Keratinocyte (primary cell): ENCODE data around the gene SERPINB12. TPM values are rescaled to one million over a fixed set of nuclear protein-coding genes. Genes with fewer than 3 reads are reported as not detected.

Experiments used
- DNase-seq: peaks from one replicate; pipeline ENCODE4 v3.0.0-alpha.2; 2011; ENCODE audit warnings: low read depth, missing footprints, low spot score
- FAIRE-seq: peaks from 2 replicates; lab custom pipeline; 2011; peaks lifted over from hg19 to GRCh38; lab: Jason Lieb, UNC
- H2AFZ ChIP-seq: 2 replicates; pipeline ENCODE4 v1.6.0; 2012; ENCODE audit warnings: low read length, control low read depth, inconsistent platforms; ENCODE audit not compliant: control insufficient read depth
- H3K27ac ChIP-seq: 2 replicates; pipeline ENCODE4 v1.5.1; 2011; ENCODE audit warnings: low read length; ENCODE audit not compliant: control insufficient read depth, insufficient read depth
- H3K27me3 ChIP-seq: 3 replicates; pipeline ENCODE4 v1.6.0; 2011; ENCODE audit warnings: low read length; ENCODE audit not compliant: control insufficient read depth, insufficient read depth; ENCODE audit errors: extremely low read depth
- H3K36me3 ChIP-seq, 2 experiments: 2 replicates in 1 of 2; 3 replicates in 1 of 2; pipeline ENCODE4 v1.5.1; 2011; ENCODE audit warnings: low read length in 2 of 2, mild to moderate bottlenecking in 1 of 2; ENCODE audit not compliant: control insufficient read depth in 2 of 2, insufficient read depth in 2 of 2; ENCODE audit errors: extremely low read depth in 1 of 2
- H3K4me1 ChIP-seq: 3 replicates; pipeline ENCODE4 v1.5.1; 2011; ENCODE audit warnings: low read length; ENCODE audit not compliant: control insufficient read depth, insufficient read depth; ENCODE audit errors: extremely low read depth
- H3K4me2 ChIP-seq: 3 replicates; pipeline ENCODE4 v1.6.0; 2011; ENCODE audit warnings: low read depth, low read length; ENCODE audit not compliant: control insufficient read depth, insufficient read depth; ENCODE audit errors: extremely low read depth
- H3K4me3 ChIP-seq, 3 experiments: fragments of 200-600 bp in 1 of 3; sonication (generic) in 1 of 3; 2 replicates in 2 of 3; 3 replicates in 1 of 3; pipeline ENCODE4 v1.5.1; 2011 to 2016; ENCODE audit warnings: low read length in 3 of 3, mild to moderate bottlenecking in 3 of 3, control low read depth in 2 of 3, inconsistent platforms in 1 of 3, low read depth in 1 of 3, mixed read lengths in 1 of 3, mixed run types in 1 of 3, moderate library complexity in 1 of 3; ENCODE audit not compliant: control insufficient read depth in 2 of 3, insufficient read depth in 2 of 3; ENCODE audit errors: extremely low read depth in 1 of 3
- H3K79me2 ChIP-seq: 2 replicates; pipeline ENCODE4 v1.6.0; 2012; ENCODE audit warnings: low read length; ENCODE audit not compliant: control insufficient read depth, insufficient read depth
- H3K9ac ChIP-seq: 3 replicates; pipeline ENCODE4 v1.6.0; 2011; ENCODE audit warnings: low read length; ENCODE audit not compliant: control insufficient read depth, insufficient read depth; ENCODE audit errors: extremely low read depth
- H3K9me1 ChIP-seq: 3 replicates; pipeline ENCODE4 v1.6.0; 2011; ENCODE audit warnings: low read length; ENCODE audit not compliant: control insufficient read depth, insufficient read depth; ENCODE audit errors: extremely low read depth
- H3K9me3 ChIP-seq: 2 replicates; pipeline ENCODE4 v1.5.1; 2012; ENCODE audit warnings: low read depth, low read length; ENCODE audit not compliant: control insufficient read depth
- H4K20me1 ChIP-seq: 3 replicates; pipeline ENCODE4 v1.6.0; 2011; ENCODE audit warnings: low read length; ENCODE audit not compliant: control insufficient read depth, insufficient read depth; ENCODE audit errors: extremely low read depth
- EZH2 ChIP-seq: IDR thresholded peaks from one replicate; pipeline ENCODE4 v1.6.1; 2012; ENCODE audit warnings: inconsistent platforms, mild to moderate bottlenecking, low read length, moderate library complexity
- dilution Hi-C: fragments of 300-500 bp; cut with MboI; formaldehyde crosslinking; loops from one replicate; pipeline ENCODE4 v1.7.0; 2020; ENCODE audit warnings: low sequenced_read_pairs; ENCODE audit not compliant: extremely low pct_ligation_motif_present
- polyA plus RNA-seq, 5 experiments: library from polyadenylated mRNA; depleted of rRNA in 3 of 5; stranded (reverse) in 3 of 5; stranded (forward) in 1 of 5; unstranded in 1 of 5; fragments of >200 nt; gene quantifications; 1 replicate in 1 of 5; 2 replicates in 3 of 5; 3 replicates in 1 of 5; pipeline versions ENCODE4 v1.2.1 to v1.2.3, GENCODE V29; 2011 to 2012; ENCODE audit warnings: missing spikeins in 2 of 5, low read depth in 1 of 5, low replicate concordance in 1 of 5
- TF ChIP-seq, protein P1 (sequence below), 3 experiments: IDR thresholded peaks in 1 of 3; conservative IDR thresholded peaks in 1 of 3; optimal IDR thresholded peaks in 1 of 3; 2 replicates in 2 of 3; 3 replicates in 1 of 3; pipeline versions ENCODE3 to v1.5.1; 2011; ENCODE audit warnings: low read length in 3 of 3, mild to moderate bottlenecking in 3 of 3, moderate library complexity in 2 of 3, control low read depth in 1 of 3, inconsistent platforms in 1 of 3; ENCODE audit not compliant: insufficient read depth in 2 of 3; ENCODE audit errors: extremely low read depth in 1 of 3

SERPINB12 gene
- polyA plus RNA-seq, 1 donor (not counting 4 experiments of a cell fraction or from before 2014, with no cell fraction given): 0.10 TPM

DNA sequence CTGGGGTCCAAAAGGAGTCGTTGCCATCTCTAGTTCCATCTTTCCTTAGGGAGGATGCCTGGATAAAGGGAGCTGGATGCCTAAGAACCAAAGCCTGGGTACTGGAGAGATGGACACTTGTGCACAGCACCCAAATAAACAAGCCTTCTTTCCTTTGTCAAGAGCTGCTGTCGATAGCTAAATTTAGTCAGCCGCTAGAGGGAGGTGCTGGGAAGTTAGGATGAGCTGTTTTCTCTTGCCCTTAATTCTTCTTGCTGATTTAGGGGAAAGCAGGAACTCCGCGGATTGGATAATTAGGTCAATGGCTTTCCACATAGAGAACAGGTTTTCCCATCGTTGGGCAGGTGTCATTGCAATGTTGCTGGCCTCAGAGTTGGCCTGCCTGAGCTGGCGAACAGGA, 30.9 kb upstream of the SERPINB12 start:
- Histone ChIP-seq H3K27me3 (no peaks in the 10 kb centered on the region), H3K4me1 (peaks cover 3% of the 10 kb centered on the region), H3K9me1 (no peaks in the 10 kb centered on the region), H3K27ac (no peak overlapping the region), H3K9ac (no peak overlapping the region), H4K20me1 (no peaks in the 10 kb centered on the region), H3K79me2 (no peaks in the 10 kb centered on the region), H3K36me3 (no peaks in the 10 kb centered on the region), H3K4me3 (no peak overlapping the region), H3K4me2 (peak overlapping the region; percentile 20), H2AFZ (no peak overlapping the region), H3K9me3 (no peaks in the 10 kb centered on the region)
- peak; percentile 93 for FAIRE-seq
- no peak for DNase-seq
- TF ChIP-seq, protein P1, sequence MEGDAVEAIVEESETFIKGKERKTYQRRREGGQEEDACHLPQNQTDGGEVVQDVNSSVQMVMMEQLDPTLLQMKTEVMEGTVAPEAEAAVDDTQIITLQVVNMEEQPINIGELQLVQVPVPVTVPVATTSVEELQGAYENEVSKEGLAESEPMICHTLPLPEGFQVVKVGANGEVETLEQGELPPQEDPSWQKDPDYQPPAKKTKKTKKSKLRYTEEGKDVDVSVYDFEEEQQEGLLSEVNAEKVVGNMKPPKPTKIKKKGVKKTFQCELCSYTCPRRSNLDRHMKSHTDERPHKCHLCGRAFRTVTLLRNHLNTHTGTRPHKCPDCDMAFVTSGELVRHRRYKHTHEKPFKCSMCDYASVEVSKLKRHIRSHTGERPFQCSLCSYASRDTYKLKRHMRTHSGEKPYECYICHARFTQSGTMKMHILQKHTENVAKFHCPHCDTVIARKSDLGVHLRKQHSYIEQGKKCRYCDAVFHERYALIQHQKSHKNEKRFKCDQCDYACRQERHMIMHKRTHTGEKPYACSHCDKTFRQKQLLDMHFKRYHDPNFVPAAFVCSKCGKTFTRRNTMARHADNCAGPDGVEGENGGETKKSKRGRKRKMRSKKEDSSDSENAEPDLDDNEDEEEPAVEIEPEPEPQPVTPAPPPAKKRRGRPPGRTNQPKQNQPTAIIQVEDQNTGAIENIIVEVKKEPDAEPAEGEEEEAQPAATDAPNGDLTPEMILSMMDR (optimal IDR thresholded peaks at IDR 0.05 in 1 of 3, IDR thresholded peaks at IDR 0.05 in 1 of 3, conservative IDR thresholded peaks at IDR 0.05 in 1 of 3; ENCODE audit: extremely low read depth in 1 of 3, insufficient read depth in 2 of 3, low read length in 3 of 3): peak; percentile 71 to 80 (median 78)
- TF ChIP-seq EZH2: no peak
- dilution Hi-C loops: no loop called here

DNA sequence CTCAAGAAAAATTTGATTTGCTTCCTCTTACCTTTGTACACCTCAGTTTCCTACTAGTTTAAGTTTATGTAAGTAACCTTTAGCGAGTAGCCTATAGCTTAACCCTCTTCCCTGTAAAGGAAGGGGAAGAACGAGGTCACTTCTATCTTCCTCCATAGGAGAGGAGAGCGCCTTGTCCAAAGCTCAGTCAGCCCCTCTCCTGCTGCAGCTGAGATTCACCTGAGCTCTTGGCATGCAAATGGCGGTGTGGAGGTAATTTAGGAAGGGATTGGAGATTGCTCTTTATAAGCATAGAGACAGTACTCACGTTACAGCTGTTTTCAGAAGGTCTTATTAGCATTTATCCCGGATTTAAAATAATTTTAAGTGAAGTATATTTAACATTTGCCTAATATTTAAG, 27.8 kb upstream of the SERPINB12 start:
- DNase-seq (no peak), FAIRE-seq (no peak)
- no peak overlapping the region for H3K4me3 ChIP-seq
- no peak overlapping the region for H3K9ac ChIP-seq
- H3K9me1 ChIP-seq: no peaks in the 10 kb centered on the region
- no peaks in the 10 kb centered on the region for H4K20me1 ChIP-seq
- dilution Hi-C loops: no loop called here
- no peaks in the 10 kb centered on the region for H3K36me3 ChIP-seq
- H3K27me3 ChIP-seq: no peaks in the 10 kb centered on the region
- H3K9me3 ChIP-seq: no peaks in the 10 kb centered on the region
- TF ChIP-seq, protein P1 (optimal IDR thresholded peaks at IDR 0.05 in 1 of 3, IDR thresholded peaks at IDR 0.05 in 1 of 3, conservative IDR thresholded peaks at IDR 0.05 in 1 of 3; ENCODE audit: extremely low read depth in 1 of 3, insufficient read depth in 2 of 3, low read length in 3 of 3): no peak
- no peak for TF ChIP-seq EZH2
- H3K4me1 ChIP-seq: no peaks in the 10 kb centered on the region
- H3K27ac ChIP-seq: no peak overlapping the region
- H3K4me2 ChIP-seq: no peak overlapping the region
- H2AFZ ChIP-seq: no peak overlapping the region
- H3K79me2 ChIP-seq: no peaks in the 10 kb centered on the region
